Liver (tissue), 3 donors: ENCODE measurements around the gene EPPIN.

Experiments
- FOXA1 ChIP-seq: IDR thresholded peaks from 2 replicates; pipeline ENCODE4 v1.6.1; 2016; ENCODE audit warnings: antibody characterized with exemption
- GABPA ChIP-seq, 2 donors: IDR thresholded peaks in 1 of 2; conservative IDR thresholded peaks in 1 of 2; 2 replicates each; pipeline ENCODE4 v1.6.1; 2016; ENCODE audit warnings: antibody characterized with exemption in 2 of 2, mild to moderate bottlenecking in 1 of 2, moderate library complexity in 1 of 2
- MAX ChIP-seq: IDR thresholded peaks from 2 replicates; pipeline ENCODE4 v1.6.1; 2016; ENCODE audit warnings: antibody characterized with exemption
- SP1 ChIP-seq: IDR thresholded peaks from 2 replicates; pipeline ENCODE4 v1.6.1; 2018; ENCODE audit warnings: antibody characterized with exemption, mild to moderate bottlenecking
- YY1 ChIP-seq: IDR thresholded peaks from 2 replicates; pipeline ENCODE4 v1.6.1; 2016; ENCODE audit warnings: antibody characterized with exemption, mild to moderate bottlenecking
- TF ChIP-seq, protein P1 (sequence below): fragments of 150-350 bp; IDR thresholded peaks from 2 replicates; pipeline ENCODE4 v1.5.1; 2017; ENCODE audit warnings: improper control_type of control experiment, low read depth, low read length; ENCODE audit not compliant: missing input control
- TF ChIP-seq, protein P2 (sequence below): IDR thresholded peaks from 2 replicates; pipeline ENCODE4 v1.6.1; 2016; ENCODE audit warnings: antibody characterized with exemption, mild to moderate bottlenecking
- donor health status: healthy.
- donor health status: healthy.

DNA sequence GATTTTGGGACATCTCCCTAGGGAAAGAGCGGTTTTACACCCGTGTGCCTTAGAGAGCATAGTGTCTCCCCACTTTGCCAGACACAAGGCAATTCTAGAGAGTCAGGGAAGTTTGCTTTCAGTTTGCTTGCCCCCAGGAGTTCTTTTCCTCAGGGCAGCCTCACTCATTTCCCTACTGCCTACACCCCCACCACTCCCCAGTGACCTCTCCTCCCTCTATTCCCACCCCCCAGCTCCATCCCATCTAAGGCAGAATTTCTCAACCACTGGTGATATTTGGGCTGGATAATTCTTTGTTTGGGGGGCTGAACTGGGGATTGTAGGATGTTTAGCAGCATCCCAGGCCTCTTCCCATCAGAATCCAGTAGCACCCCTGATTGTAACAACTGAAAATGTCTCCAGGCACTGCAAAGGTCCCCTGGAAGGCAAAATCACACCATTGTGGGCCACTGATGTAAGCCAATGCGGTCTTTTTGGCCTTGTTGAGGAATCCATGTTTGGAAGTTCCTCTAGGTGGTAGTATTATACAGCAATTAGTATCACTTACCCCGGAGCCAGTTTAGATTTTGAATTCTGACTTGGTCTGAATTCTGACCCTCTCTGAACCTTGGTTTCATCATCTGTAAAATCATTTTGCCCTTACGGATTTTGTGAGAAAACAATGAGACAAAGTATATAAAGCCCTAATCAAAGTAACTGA, 1.3 kb downstream of the EPPIN start:
- TF ChIP-seq SP1: no peak
- TF ChIP-seq, protein P1, sequence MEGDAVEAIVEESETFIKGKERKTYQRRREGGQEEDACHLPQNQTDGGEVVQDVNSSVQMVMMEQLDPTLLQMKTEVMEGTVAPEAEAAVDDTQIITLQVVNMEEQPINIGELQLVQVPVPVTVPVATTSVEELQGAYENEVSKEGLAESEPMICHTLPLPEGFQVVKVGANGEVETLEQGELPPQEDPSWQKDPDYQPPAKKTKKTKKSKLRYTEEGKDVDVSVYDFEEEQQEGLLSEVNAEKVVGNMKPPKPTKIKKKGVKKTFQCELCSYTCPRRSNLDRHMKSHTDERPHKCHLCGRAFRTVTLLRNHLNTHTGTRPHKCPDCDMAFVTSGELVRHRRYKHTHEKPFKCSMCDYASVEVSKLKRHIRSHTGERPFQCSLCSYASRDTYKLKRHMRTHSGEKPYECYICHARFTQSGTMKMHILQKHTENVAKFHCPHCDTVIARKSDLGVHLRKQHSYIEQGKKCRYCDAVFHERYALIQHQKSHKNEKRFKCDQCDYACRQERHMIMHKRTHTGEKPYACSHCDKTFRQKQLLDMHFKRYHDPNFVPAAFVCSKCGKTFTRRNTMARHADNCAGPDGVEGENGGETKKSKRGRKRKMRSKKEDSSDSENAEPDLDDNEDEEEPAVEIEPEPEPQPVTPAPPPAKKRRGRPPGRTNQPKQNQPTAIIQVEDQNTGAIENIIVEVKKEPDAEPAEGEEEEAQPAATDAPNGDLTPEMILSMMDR: peak; percentile 38
- TF ChIP-seq, protein P2, sequence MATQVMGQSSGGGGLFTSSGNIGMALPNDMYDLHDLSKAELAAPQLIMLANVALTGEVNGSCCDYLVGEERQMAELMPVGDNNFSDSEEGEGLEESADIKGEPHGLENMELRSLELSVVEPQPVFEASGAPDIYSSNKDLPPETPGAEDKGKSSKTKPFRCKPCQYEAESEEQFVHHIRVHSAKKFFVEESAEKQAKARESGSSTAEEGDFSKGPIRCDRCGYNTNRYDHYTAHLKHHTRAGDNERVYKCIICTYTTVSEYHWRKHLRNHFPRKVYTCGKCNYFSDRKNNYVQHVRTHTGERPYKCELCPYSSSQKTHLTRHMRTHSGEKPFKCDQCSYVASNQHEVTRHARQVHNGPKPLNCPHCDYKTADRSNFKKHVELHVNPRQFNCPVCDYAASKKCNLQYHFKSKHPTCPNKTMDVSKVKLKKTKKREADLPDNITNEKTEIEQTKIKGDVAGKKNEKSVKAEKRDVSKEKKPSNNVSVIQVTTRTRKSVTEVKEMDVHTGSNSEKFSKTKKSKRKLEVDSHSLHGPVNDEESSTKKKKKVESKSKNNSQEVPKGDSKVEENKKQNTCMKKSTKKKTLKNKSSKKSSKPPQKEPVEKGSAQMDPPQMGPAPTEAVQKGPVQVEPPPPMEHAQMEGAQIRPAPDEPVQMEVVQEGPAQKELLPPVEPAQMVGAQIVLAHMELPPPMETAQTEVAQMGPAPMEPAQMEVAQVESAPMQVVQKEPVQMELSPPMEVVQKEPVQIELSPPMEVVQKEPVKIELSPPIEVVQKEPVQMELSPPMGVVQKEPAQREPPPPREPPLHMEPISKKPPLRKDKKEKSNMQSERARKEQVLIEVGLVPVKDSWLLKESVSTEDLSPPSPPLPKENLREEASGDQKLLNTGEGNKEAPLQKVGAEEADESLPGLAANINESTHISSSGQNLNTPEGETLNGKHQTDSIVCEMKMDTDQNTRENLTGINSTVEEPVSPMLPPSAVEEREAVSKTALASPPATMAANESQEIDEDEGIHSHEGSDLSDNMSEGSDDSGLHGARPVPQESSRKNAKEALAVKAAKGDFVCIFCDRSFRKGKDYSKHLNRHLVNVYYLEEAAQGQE: no peak
- no peak for TF ChIP-seq GABPA (IDR thresholded peaks at IDR 0.05 in 1 of 2, conservative IDR thresholded peaks at IDR 0.05 in 1 of 2)
- no peak for TF ChIP-seq FOXA1
- no peak for TF ChIP-seq MAX
- TF ChIP-seq YY1: no peak
